ENCODE results near the gene ANKFN1.

DNA sequence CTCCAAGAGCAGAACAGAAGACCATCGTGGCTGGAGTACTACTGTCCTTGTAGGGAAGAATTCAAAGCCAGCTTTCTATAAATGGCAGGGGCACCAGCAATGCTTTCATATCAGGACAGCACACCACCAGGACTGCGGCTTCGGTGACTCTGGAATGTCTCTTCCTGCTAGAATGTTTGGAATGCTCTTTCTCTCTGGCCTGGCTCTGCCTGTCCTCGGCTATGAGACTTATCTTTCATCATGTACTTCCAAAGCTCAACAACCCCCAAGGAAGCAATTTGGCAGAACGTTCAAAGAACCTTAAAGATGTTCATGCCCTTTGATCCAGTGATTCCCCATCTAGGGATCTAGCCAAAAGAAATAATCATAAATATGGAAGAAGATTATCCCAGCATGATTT lies 387.6 kb downstream of the ANKFN1 start:
- TF ChIP-seq, protein P1, sequence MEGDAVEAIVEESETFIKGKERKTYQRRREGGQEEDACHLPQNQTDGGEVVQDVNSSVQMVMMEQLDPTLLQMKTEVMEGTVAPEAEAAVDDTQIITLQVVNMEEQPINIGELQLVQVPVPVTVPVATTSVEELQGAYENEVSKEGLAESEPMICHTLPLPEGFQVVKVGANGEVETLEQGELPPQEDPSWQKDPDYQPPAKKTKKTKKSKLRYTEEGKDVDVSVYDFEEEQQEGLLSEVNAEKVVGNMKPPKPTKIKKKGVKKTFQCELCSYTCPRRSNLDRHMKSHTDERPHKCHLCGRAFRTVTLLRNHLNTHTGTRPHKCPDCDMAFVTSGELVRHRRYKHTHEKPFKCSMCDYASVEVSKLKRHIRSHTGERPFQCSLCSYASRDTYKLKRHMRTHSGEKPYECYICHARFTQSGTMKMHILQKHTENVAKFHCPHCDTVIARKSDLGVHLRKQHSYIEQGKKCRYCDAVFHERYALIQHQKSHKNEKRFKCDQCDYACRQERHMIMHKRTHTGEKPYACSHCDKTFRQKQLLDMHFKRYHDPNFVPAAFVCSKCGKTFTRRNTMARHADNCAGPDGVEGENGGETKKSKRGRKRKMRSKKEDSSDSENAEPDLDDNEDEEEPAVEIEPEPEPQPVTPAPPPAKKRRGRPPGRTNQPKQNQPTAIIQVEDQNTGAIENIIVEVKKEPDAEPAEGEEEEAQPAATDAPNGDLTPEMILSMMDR (IDR thresholded peaks at IDR 0.05 in 4 of 5, conservative IDR thresholded peaks at IDR 0.05 in 1 of 5), result no peak
- TF ChIP-seq POLR2A (IDR thresholded peaks at IDR 0.05), result no peak
